NCI-H446 treated with DMSO at 0.1 percent for 48 hours (cell line): Measurements from ENCODE around the gene KLHL29.

ENCODE experiments used
- DNase-seq: peaks from one replicate; lab custom pipeline; 2025; lab: John Stamatoyannopoulos, UW

KLHL29 gene

GRCh38 chr2:23696752-23697045 is 311.7 kb downstream of the KLHL29 start:
- no peak for DNase-seq

- no peak for DNase-seq
Observed at GRCh38 chr2:23697256-23698075, 312.5 kb downstream of the KLHL29 start.

- no peak for DNase-seq
Observed at GRCh38 chr2:23698116-23698693, 313.2 kb downstream of the KLHL29 start.

GRCh38 chr2:23698721-23699579 is 314.0 kb downstream of the KLHL29 start:
- peak; percentile 71 for DNase-seq

GRCh38 chr2:23699580-23699925 is 314.6 kb downstream of the KLHL29 start:
- no peak for DNase-seq

- no peak for DNase-seq
Observed at GRCh38 chr2:23700627-23701026, 315.6 kb downstream of the KLHL29 start.

GRCh38 chr2:23703037-23703582 is 318.1 kb downstream of the KLHL29 start:
- no peak for DNase-seq

- no peak for DNase-seq
Observed at GRCh38 chr2:23703583-23704385, 318.8 kb downstream of the KLHL29 start.

GRCh38 chr2:23705771-23706612 is 321.0 kb downstream of the KLHL29 start:
- no peak for DNase-seq

GRCh38 chr2:23706613-23707078 is 321.7 kb downstream of the KLHL29 start:
- DNase-seq: no peak

GRCh38 chr2:23707096-23707495 is 322.1 kb downstream of the KLHL29 start:
- no peak for DNase-seq

- no peak for DNase-seq
Observed at GRCh38 chr2:23708771-23709170, 323.8 kb downstream of the KLHL29 start.

- DNase-seq: no peak
Observed at GRCh38 chr2:23709311-23709710, 324.3 kb downstream of the KLHL29 start.

- DNase-seq: no peak
Observed at GRCh38 chr2:23711979-23712755, 327.2 kb downstream of the KLHL29 start.

- DNase-seq: no peak
Observed at GRCh38 chr2:23712756-23713151, 327.8 kb downstream of the KLHL29 start.

- DNase-seq: no peak
Observed at GRCh38 chr2:23713351-23713750, 328.4 kb downstream of the KLHL29 start.

- no peak for DNase-seq
Observed at GRCh38 chr2:23718931-23719700, 334.1 kb downstream of the KLHL29 start.

GRCh38 chr2:23719716-23720115 is 334.7 kb downstream of the KLHL29 start:
- no peak for DNase-seq
